HepG2 (cell line): Measurements from ENCODE around the gene ESYT2.

Experiments
- CBFB ChIP-seq: sonication (generic); formaldehyde crosslinking; IDR thresholded peaks from 2 replicates; pipeline ENCODE4 v1.4.0; 2020; ENCODE audit warnings: missing genetic modification reagents
- CBX2 ChIP-seq, 2 experiments: fragments of 200-600 bp in 1 of 2; sonication (generic); formaldehyde crosslinking in 1 of 2; IDR thresholded peaks; 2 replicates each; pipeline versions ENCODE4 v1.7.0 to v1.8.1; 2018 to 2022; ENCODE audit warnings: low read depth in 2 of 2, low read length in 1 of 2, mild to moderate bottlenecking in 1 of 2, missing genetic modification reagents in 1 of 2
- EP300 ChIP-seq, 3 experiments: sonication (generic) in 1 of 3; formaldehyde crosslinking in 1 of 3; IDR thresholded peaks; 2 replicates each; pipeline versions ENCODE4 v1.5.1 to v1.6.1; 2011 to 2020; ENCODE audit warnings: low read depth in 2 of 3, low read length in 2 of 3, borderline replicate concordance in 1 of 3, improper control_type of control experiment in 1 of 3, mild to moderate bottlenecking in 1 of 3, missing genetic modification reagents in 1 of 3, moderate library complexity in 1 of 3
- EZH2 ChIP-seq: conservative IDR thresholded peaks from 2 replicates; pipeline ENCODE4 v1.6.1; 2012; ENCODE audit warnings: mild to moderate bottlenecking, low read depth, low read length, moderate library complexity
- HMG20B ChIP-seq: conservative IDR thresholded peaks from 2 replicates; pipeline ENCODE4 v1.6.1; 2016; ENCODE audit warnings: missing genetic modification reagents, missing compliant biosample characterization
- NCOA2 ChIP-seq: sonication (generic); formaldehyde crosslinking; IDR thresholded peaks from 2 replicates; pipeline ENCODE4 v1.8.0; 2022; ENCODE audit warnings: inconsistent platforms
- NR3C1 ChIP-seq: sonication (generic); formaldehyde crosslinking; IDR thresholded peaks from 2 replicates; pipeline ENCODE4 v1.4.0; 2020; ENCODE audit warnings: missing genetic modification reagents
- POLR2A ChIP-seq, 2 experiments: IDR thresholded peaks; 2 replicates each; pipeline ENCODE4 v1.6.1; 2011; ENCODE audit warnings: low read depth in 2 of 2, low read length in 2 of 2, mild to moderate bottlenecking in 1 of 2, moderate library complexity in 1 of 2; ENCODE audit not compliant: insufficient read depth in 1 of 2
- ZBTB8A ChIP-seq: sonication (generic); formaldehyde crosslinking; IDR thresholded peaks from 2 replicates; pipeline ENCODE4 v1.4.0; 2020; ENCODE audit warnings: mild to moderate bottlenecking, low read depth, missing genetic modification reagents, borderline replicate concordance
- ZNF460 ChIP-seq: sonication (generic); formaldehyde crosslinking; IDR thresholded peaks from 2 replicates; pipeline ENCODE4 v1.5.1; 2020; ENCODE audit warnings: missing genetic modification reagents, mild to moderate bottlenecking, borderline replicate concordance
- TF ChIP-seq, protein P1 (sequence below): IDR thresholded peaks from 2 replicates; pipeline ENCODE4 v1.6.1; 2012; ENCODE audit warnings: inconsistent platforms
- TF ChIP-seq, protein P2 (sequence below): sonication (generic); formaldehyde crosslinking; IDR thresholded peaks from 2 replicates; pipeline ENCODE4 v1.9.0; 2021; ENCODE audit warnings: missing genetic modification reagents, borderline replicate concordance
- TF ChIP-seq, protein P3 (sequence below): IDR thresholded peaks from 2 replicates; pipeline ENCODE4 v1.6.1; 2016; ENCODE audit warnings: low read depth, missing genetic modification reagents, missing compliant biosample characterization
- TF ChIP-seq, protein P4 (sequence below): sonication (generic); formaldehyde crosslinking; IDR thresholded peaks from 2 replicates; pipeline ENCODE4 v1.4.0; 2020; ENCODE audit warnings: missing genetic modification reagents

DNA sequence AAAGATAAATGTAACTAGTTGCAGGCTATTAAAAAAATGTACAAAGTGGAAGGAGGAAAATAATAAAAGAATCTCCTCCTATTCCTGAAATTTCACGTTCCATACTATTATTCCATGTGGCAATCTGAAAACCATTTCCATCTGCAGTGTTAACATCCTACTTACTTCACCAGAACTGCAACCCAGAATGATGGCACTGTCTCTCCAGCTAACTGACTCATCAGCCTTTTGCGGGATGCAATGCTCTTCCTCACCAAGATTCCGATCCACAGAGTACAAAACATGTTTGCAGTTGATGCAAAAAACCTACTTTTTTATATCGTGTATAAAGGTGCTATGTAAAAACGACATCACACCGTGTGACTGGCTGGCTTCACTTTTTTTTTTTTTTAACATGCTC, 50.8 kb downstream of the ESYT2 start:
- TF ChIP-seq NR3C1 (CRISPR knock-in tag), result no peak
- no peak for TF ChIP-seq EZH2
- TF ChIP-seq, protein P1, sequence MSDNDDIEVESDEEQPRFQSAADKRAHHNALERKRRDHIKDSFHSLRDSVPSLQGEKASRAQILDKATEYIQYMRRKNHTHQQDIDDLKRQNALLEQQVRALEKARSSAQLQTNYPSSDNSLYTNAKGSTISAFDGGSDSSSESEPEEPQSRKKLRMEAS, result no peak
- no peak for TF ChIP-seq CBX2 (IDR thresholded peaks at IDR 0.05; ENCODE audit: low read depth, low read length)
- TF ChIP-seq CBX2 (CRISPR knock-in tag; IDR thresholded peaks at IDR 0.05; ENCODE audit: low read depth), result no peak
- TF ChIP-seq, protein P2, sequence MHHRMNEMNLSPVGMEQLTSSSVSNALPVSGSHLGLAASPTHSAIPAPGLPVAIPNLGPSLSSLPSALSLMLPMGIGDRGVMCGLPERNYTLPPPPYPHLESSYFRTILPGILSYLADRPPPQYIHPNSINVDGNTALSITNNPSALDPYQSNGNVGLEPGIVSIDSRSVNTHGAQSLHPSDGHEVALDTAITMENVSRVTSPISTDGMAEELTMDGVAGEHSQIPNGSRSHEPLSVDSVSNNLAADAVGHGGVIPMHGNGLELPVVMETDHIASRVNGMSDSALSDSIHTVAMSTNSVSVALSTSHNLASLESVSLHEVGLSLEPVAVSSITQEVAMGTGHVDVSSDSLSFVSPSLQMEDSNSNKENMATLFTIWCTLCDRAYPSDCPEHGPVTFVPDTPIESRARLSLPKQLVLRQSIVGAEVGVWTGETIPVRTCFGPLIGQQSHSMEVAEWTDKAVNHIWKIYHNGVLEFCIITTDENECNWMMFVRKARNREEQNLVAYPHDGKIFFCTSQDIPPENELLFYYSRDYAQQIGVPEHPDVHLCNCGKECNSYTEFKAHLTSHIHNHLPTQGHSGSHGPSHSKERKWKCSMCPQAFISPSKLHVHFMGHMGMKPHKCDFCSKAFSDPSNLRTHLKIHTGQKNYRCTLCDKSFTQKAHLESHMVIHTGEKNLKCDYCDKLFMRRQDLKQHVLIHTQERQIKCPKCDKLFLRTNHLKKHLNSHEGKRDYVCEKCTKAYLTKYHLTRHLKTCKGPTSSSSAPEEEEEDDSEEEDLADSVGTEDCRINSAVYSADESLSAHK, result no peak
- TF ChIP-seq ZBTB8A (CRISPR knock-in tag), result no peak
- TF ChIP-seq, protein P3, sequence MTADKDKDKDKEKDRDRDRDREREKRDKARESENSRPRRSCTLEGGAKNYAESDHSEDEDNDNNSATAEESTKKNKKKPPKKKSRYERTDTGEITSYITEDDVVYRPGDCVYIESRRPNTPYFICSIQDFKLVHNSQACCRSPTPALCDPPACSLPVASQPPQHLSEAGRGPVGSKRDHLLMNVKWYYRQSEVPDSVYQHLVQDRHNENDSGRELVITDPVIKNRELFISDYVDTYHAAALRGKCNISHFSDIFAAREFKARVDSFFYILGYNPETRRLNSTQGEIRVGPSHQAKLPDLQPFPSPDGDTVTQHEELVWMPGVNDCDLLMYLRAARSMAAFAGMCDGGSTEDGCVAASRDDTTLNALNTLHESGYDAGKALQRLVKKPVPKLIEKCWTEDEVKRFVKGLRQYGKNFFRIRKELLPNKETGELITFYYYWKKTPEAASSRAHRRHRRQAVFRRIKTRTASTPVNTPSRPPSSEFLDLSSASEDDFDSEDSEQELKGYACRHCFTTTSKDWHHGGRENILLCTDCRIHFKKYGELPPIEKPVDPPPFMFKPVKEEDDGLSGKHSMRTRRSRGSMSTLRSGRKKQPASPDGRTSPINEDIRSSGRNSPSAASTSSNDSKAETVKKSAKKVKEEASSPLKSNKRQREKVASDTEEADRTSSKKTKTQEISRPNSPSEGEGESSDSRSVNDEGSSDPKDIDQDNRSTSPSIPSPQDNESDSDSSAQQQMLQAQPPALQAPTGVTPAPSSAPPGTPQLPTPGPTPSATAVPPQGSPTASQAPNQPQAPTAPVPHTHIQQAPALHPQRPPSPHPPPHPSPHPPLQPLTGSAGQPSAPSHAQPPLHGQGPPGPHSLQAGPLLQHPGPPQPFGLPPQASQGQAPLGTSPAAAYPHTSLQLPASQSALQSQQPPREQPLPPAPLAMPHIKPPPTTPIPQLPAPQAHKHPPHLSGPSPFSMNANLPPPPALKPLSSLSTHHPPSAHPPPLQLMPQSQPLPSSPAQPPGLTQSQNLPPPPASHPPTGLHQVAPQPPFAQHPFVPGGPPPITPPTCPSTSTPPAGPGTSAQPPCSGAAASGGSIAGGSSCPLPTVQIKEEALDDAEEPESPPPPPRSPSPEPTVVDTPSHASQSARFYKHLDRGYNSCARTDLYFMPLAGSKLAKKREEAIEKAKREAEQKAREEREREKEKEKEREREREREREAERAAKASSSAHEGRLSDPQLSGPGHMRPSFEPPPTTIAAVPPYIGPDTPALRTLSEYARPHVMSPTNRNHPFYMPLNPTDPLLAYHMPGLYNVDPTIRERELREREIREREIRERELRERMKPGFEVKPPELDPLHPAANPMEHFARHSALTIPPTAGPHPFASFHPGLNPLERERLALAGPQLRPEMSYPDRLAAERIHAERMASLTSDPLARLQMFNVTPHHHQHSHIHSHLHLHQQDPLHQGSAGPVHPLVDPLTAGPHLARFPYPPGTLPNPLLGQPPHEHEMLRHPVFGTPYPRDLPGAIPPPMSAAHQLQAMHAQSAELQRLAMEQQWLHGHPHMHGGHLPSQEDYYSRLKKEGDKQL (CRISPR knock-in tag), result no peak
- TF ChIP-seq EP300 (IDR thresholded peaks at IDR 0.05; ENCODE audit: low read depth in 2 of 2, low read length in 2 of 2), result no peak
- TF ChIP-seq EP300 (CRISPR knock-in tag; IDR thresholded peaks at IDR 0.05; ENCODE audit: borderline replicate concordance), result no peak
- TF ChIP-seq, protein P4, sequence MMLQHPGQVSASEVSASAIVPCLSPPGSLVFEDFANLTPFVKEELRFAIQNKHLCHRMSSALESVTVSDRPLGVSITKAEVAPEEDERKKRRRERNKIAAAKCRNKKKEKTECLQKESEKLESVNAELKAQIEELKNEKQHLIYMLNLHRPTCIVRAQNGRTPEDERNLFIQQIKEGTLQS (CRISPR knock-in tag), result no peak
- no peak for TF ChIP-seq CBFB (CRISPR knock-in tag)
- no peak for TF ChIP-seq ZNF460 (CRISPR knock-in tag)
- TF ChIP-seq POLR2A (IDR thresholded peaks at IDR 0.05; ENCODE audit: insufficient read depth in 1 of 2, low read depth in 2 of 2, low read length in 2 of 2), result no peak
- no peak for TF ChIP-seq NCOA2
- TF ChIP-seq HMG20B (CRISPR knock-in tag), result no peak
